ENCODE results near the gene CTNNA2. TPM values are rescaled to one million over a fixed set of nuclear protein-coding genes. Genes with fewer than 3 reads are reported as not detected.

The CTNNA2 gene
- total and polyA plus RNA-seq, 12 donors, result 0.12 to 5.0 (median 1.4) TPM; not detected in 1

- no peak for DNase-seq
- H3K4me3 ChIP-seq, result no peak overlapping the region
- H3K4me1 ChIP-seq (replicated peaks in 1 of 2), result no peaks in the 10 kb centered on the region
- intact Hi-C loops (cut with DNase I), result no loop called here
- H3K27ac ChIP-seq, result no peak overlapping the region
- no peaks in the 10 kb centered on the region for H3K9me3 ChIP-seq (replicated peaks in 1 of 3)
- 80 to 84% (median 82%) methylated on average over 5 of the region's 5 CpGs for WGBS, 4 donors
- TF ChIP-seq CTCF (IDR thresholded peaks at IDR 0.05), result no peak
- TF ChIP-seq POLR2A (IDR thresholded peaks at IDR 0.05), result no peak
- no peaks in the 10 kb centered on the region for H3K27me3 ChIP-seq
- no peaks in the 10 kb centered on the region for H3K36me3 ChIP-seq (replicated peaks in 1 of 2)
These were observed 453.5 kb downstream of the CTNNA2 start for GRCh38 chr2:79966369-79966768.

GRCh38 chr2:79966882-79967281 lies 454.0 kb downstream of the CTNNA2 start:
- no peaks in the 10 kb centered on the region for H3K9me3 ChIP-seq (replicated peaks in 1 of 3)
- no peaks in the 10 kb centered on the region for H3K27me3 ChIP-seq
- 72 to 82% (median 75%) methylated on average over 6 of the region's 6 CpGs for whole genome bisulfite sequencing, 4 donors
- DNase-seq, result no peak
- H3K36me3 ChIP-seq (replicated peaks in 1 of 2), result no peaks in the 10 kb centered on the region
- intact Hi-C loops (cut with DNase I), result no loop called here
- H3K4me1 ChIP-seq (replicated peaks in 1 of 2), result no peaks in the 10 kb centered on the region
- no peak overlapping the region for H3K4me3 ChIP-seq
- no peak overlapping the region for H3K27ac ChIP-seq
- TF ChIP-seq POLR2A (IDR thresholded peaks at IDR 0.05), result no peak
- no peak for TF ChIP-seq CTCF (IDR thresholded peaks at IDR 0.05)

GRCh38 chr2:79971807-79972206 lies 459.0 kb downstream of the CTNNA2 start:
- WGBS, 4 donors, result 53 to 81% (median 81%) methylated on average over 2 of the region's 2 CpGs
- H3K27ac ChIP-seq, result no peak overlapping the region
- intact Hi-C loops (cut with DNase I), result no loop called here
- no peak overlapping the region for H3K4me3 ChIP-seq
- H3K27me3 ChIP-seq, result no peaks in the 10 kb centered on the region
- DNase-seq, result no peak
- H3K36me3 ChIP-seq (replicated peaks in 1 of 2), result no peaks in the 10 kb centered on the region
- no peaks in the 10 kb centered on the region for H3K9me3 ChIP-seq (replicated peaks in 1 of 3)
- no peaks in the 10 kb centered on the region for H3K4me1 ChIP-seq (replicated peaks in 1 of 2)
- TF ChIP-seq POLR2A (IDR thresholded peaks at IDR 0.05) (no peak), CTCF (IDR thresholded peaks at IDR 0.05) (no peak)

- 67 to 79% (median 76%) methylated on average over 4 of the region's 4 CpGs for WGBS, 4 donors
- Histone ChIP-seq H3K4me3 (no peak overlapping the region), H3K4me1 (replicated peaks in 1 of 2) (no peaks in the 10 kb centered on the region), H3K9me3 (replicated peaks in 1 of 3) (no peaks in the 10 kb centered on the region), H3K27ac (no peak overlapping the region), H3K36me3 (replicated peaks in 1 of 2) (no peaks in the 10 kb centered on the region), H3K27me3 (no peaks in the 10 kb centered on the region)
- DNase-seq, result no peak
- TF ChIP-seq CTCF (IDR thresholded peaks at IDR 0.05), result no peak
- TF ChIP-seq POLR2A (IDR thresholded peaks at IDR 0.05), result no peak
- intact Hi-C loops (cut with DNase I), result no loop called here
These were observed 459.8 kb downstream of the CTNNA2 start for GRCh38 chr2:79972661-79973060.
